Head of caudate nucleus (tissue), 42 donors: Measurements from ENCODE around the gene CPSF4L.

Experiments
- DNase-seq, 42 donors: peaks; one replicate each; pipeline versions ENCODE4 v3.0.0 to v3.0.0-alpha.2; 2020 to 2021; ENCODE audit warnings: mixed read lengths in 7 of 42
- intact Hi-C: fragments of 100-400 bp; cut with DNase I; formaldehyde crosslinking; loops from one replicate; pipeline ENCODE4 v1.15.0; 2022

The CPSF4L gene

GRCh38 chr17:73291260-73291801 lies 29.7 kb upstream of the CPSF4L start:
- DNase-seq, result peak in 4 of 42 donors; percentile 38 to 73 (median 44)
- intact Hi-C loops, result no loop called here

GRCh38 chr17:73290399-73291259 lies 28.9 kb upstream of the CPSF4L start:
- no peak for DNase-seq
- intact Hi-C loops, result no loop called here

- DNase-seq, result no peak
Measured at GRCh38 chr17:73289549-73290254, 28.0 kb upstream of the CPSF4L start.

GRCh38 chr17:73288534-73289302 lies 27.0 kb upstream of the CPSF4L start:
- intact Hi-C loops, result no loop called here
- DNase-seq, result peak in 1 of 42 donors; percentile 52

More at GRCh38 chr17:73289549-73290254, 28.0 kb upstream of the CPSF4L start:
- intact Hi-C loops, result no loop called here

GRCh38 chr17:73286863-73287296 lies 25.2 kb upstream of the CPSF4L start:
- no peak for DNase-seq
- intact Hi-C loops, result no loop called here

- peak in 1 of 42 donors; percentile 37 for DNase-seq
- intact Hi-C loops, result no loop called here
Measured at GRCh38 chr17:73285916-73286862, 24.5 kb upstream of the CPSF4L start.

GRCh38 chr17:73285603-73285908 lies 23.9 kb upstream of the CPSF4L start:
- intact Hi-C loops, result no loop called here
- DNase-seq, result no peak

GRCh38 chr17:73284906-73285602 lies 23.4 kb upstream of the CPSF4L start:
- no peak for DNase-seq
- intact Hi-C loops, result no loop called here

- no peak for DNase-seq
- intact Hi-C loops, result no loop called here
Measured at GRCh38 chr17:73284354-73284753, 22.7 kb upstream of the CPSF4L start.

GRCh38 chr17:73283841-73284282 lies 22.2 kb upstream of the CPSF4L start:
- intact Hi-C loops, result no loop called here
- DNase-seq, result peak in 11 of 42 donors; percentile 18 to 64 (median 45)

- DNase-seq, result no peak
- intact Hi-C loops, result no loop called here
Measured at GRCh38 chr17:73283250-73283649, 21.6 kb upstream of the CPSF4L start.

- intact Hi-C loops, result no loop called here
- DNase-seq, result no peak
Measured at GRCh38 chr17:73282629-73283028, 20.9 kb upstream of the CPSF4L start.

- intact Hi-C loops, result no loop called here
- no peak for DNase-seq
Measured at GRCh38 chr17:73281928-73282327, 20.2 kb upstream of the CPSF4L start.

GRCh38 chr17:73280191-73280590 lies 18.5 kb upstream of the CPSF4L start:
- intact Hi-C loops, result no loop called here
- no peak for DNase-seq

GRCh38 chr17:73279704-73280103 lies 18.0 kb upstream of the CPSF4L start:
- intact Hi-C loops, result no loop called here
- no peak for DNase-seq

- intact Hi-C loops, result no loop called here
- DNase-seq, result no peak
Measured at GRCh38 chr17:73278465-73279453, 17.1 kb upstream of the CPSF4L start.

- DNase-seq, result no peak
- intact Hi-C loops, result no loop called here
Measured at GRCh38 chr17:73278049-73278464, 16.4 kb upstream of the CPSF4L start.
